SJSA1 (cell line): ENCODE measurements around the gene MTUS2. TPM values are rescaled to one million over a fixed set of nuclear protein-coding genes. Genes with fewer than 3 reads are reported as not detected.
"Not testable (repeated sequence)": the region's sequence is repeated elsewhere in the genome, so short reads cannot be mapped to it uniquely, and the experiment has no call there.

Experiments used
- DNase-seq, 2 experiments: peaks; one replicate each; pipeline ENCODE4 v3.0.0-alpha.2; 2015 to 2020; ENCODE audit warnings: low spot score in 2 of 2, low read depth in 1 of 2
- H3K27ac ChIP-seq: fragments of 250-450 bp; sonication (Bioruptor Pico); 2 replicates; pipeline ENCODE4 v1.5.1; 2020; ENCODE audit warnings: mild to moderate bottlenecking, moderate library complexity
- H3K27me3 ChIP-seq: fragments of 250-450 bp; sonication (Bioruptor Pico); replicated peaks from 2 replicates; pipeline ENCODE4 v1.5.1; 2020; ENCODE audit warnings: mild to moderate bottlenecking, moderate library complexity
- H3K36me3 ChIP-seq: fragments of 250-450 bp; sonication (Bioruptor Pico); 2 replicates; pipeline ENCODE4 v1.5.1; 2020; ENCODE audit warnings: mild to moderate bottlenecking
- H3K4me1 ChIP-seq: fragments of 250-450 bp; sonication (Bioruptor Pico); replicated peaks from 2 replicates; pipeline ENCODE4 v1.6.1; 2021; ENCODE audit warnings: mild to moderate bottlenecking
- H3K4me3 ChIP-seq: fragments of 250-450 bp; sonication (Bioruptor Pico); 2 replicates; pipeline ENCODE4 v1.5.1; 2020; ENCODE audit warnings: mild to moderate bottlenecking
- H3K9me3 ChIP-seq: fragments of 250-450 bp; sonication (Bioruptor Pico); replicated peaks from 2 replicates; pipeline ENCODE4 v1.5.1; 2020; ENCODE audit warnings: mild to moderate bottlenecking
- total RNA-seq: library from RNA; depleted of rRNA; stranded (reverse); fragments of >200 nt; shearing (Covaris generic); gene quantifications from 2 replicates; pipeline ENCODE4 v1.2.3, GENCODE V29; 2014

The MTUS2 gene
- total RNA-seq, 1 experiment from 2014 or later, result not detected

GRCh38 chr13:29165840-29166239, 345.7 kb downstream of the MTUS2 start:
- no peaks in the 10 kb centered on the region for H3K9me3 ChIP-seq
- no peak for DNase-seq
- H3K27ac ChIP-seq, result no peak overlapping the region
- no peak overlapping the region for H3K4me3 ChIP-seq
- H3K27me3 ChIP-seq, result no peaks in the 10 kb centered on the region; the same call in none of the 2 replicates
- no peaks in the 10 kb centered on the region for H3K4me1 ChIP-seq
- no peaks in the 10 kb centered on the region for H3K36me3 ChIP-seq

DNA sequence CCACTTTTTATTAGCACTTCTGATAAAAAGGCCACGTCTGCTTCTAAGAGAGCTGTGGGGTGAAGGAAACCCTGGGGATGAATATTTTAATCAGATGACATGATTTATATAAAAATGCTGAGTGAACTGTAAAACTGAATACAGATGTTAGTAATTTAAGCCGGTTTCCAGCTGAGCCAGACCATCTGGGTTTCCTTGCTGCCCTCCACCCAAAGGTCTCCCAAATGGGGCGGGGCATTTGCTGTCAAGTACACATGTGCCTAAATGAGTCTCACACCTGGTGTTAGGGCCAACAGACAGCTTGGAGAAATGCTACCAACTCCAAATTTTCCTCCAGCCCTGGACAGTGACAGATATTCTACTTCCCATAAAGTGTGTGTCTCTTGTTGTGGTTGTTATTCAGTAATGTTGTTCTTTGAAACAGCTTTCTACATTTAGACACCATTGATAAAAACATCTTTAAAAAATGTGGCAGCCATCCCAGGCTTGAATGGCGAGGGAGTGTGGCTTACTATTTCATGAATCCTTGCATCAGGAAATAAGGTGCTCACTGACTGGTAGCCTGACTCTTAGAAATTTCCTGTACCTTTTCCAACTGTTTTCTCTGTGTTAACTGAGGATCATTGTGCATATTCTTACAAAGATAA, 350.4 kb downstream of the MTUS2 start:
- no peak overlapping the region for H3K4me3 ChIP-seq
- H3K4me1 ChIP-seq, result no peaks in the 10 kb centered on the region
- H3K36me3 ChIP-seq, result no peaks in the 10 kb centered on the region
- no peak for DNase-seq
- H3K27me3 ChIP-seq, result no peaks in the 10 kb centered on the region; the same call in none of the 2 replicates
- H3K27ac ChIP-seq, result no peak overlapping the region
- no peaks in the 10 kb centered on the region for H3K9me3 ChIP-seq

GRCh38 chr13:29171244-29171643, 351.1 kb downstream of the MTUS2 start:
- Histone ChIP-seq H3K27ac (no peak overlapping the region), H3K36me3 (no peaks in the 10 kb centered on the region), H3K27me3 (no peaks in the 10 kb centered on the region; the same call in none of the 2 replicates), H3K4me1 (no peaks in the 10 kb centered on the region), H3K9me3 (no peaks in the 10 kb centered on the region), H3K4me3 (no peak overlapping the region)
- DNase-seq, result no peak

GRCh38 chr13:29174093-29174492, 354.0 kb downstream of the MTUS2 start:
- Histone ChIP-seq H3K36me3 (no peaks in the 10 kb centered on the region), H3K4me3 (no peak overlapping the region), H3K4me1 (no peaks in the 10 kb centered on the region), H3K27me3 (no peaks in the 10 kb centered on the region), H3K27ac (no peak overlapping the region), H3K9me3 (no peaks in the 10 kb centered on the region)
- no peak for DNase-seq

DNA sequence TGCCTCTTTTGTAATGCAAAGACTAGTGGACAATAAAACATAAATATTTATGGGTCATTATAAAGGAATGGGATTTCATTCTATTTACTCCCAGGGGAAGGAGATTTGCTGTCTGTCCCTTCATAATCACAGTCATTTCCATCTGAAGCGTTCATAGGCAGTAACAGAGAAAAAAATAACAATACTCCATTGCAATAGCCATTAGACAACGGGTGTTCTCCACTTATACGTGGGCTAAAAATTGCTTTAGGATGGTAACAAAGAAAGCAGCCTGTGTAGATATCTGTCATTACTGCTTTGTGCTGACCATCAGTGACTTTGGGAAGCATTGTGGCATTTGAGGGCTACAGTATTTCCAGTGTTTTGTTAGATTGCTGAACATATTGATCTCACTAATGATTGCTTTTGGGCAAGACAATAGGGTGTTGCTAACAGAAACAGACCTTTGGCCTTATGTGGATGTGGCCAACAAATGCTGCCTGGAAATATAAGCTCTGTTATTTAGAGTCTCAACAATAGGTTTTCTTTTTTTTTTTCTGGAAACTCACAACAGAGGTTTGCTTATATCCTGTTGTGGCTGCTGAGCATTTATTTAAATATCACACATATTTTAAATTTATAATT, 355.2 kb downstream of the MTUS2 start:
- no peak overlapping the region for H3K27ac ChIP-seq

GRCh38 chr13:29180055-29180454, 359.9 kb downstream of the MTUS2 start:
- no peak overlapping the region for H3K27ac ChIP-seq
- H3K9me3 ChIP-seq, result no peaks in the 10 kb centered on the region
- H3K27me3 ChIP-seq, result no peaks in the 10 kb centered on the region
- DNase-seq, result no peak
- no peaks in the 10 kb centered on the region for H3K4me1 ChIP-seq
- no peaks in the 10 kb centered on the region for H3K36me3 ChIP-seq
- H3K4me3 ChIP-seq, result no peak overlapping the region

More for the DNA sequence above, 355.2 kb downstream of the MTUS2 start:
- no peaks in the 10 kb centered on the region for H3K4me1 ChIP-seq
- H3K9me3 ChIP-seq, result no peaks in the 10 kb centered on the region
- no peaks in the 10 kb centered on the region for H3K36me3 ChIP-seq
- no peak overlapping the region for H3K4me3 ChIP-seq
- DNase-seq, result no peak
- no peaks in the 10 kb centered on the region for H3K27me3 ChIP-seq

- Histone ChIP-seq H3K4me1 (no peaks in the 10 kb centered on the region), H3K27me3 (no peaks in the 10 kb centered on the region)
These were observed 362.1 kb downstream of the MTUS2 start for GRCh38 chr13:29182216-29182615.

GRCh38 chr13:29185926-29186325, 365.8 kb downstream of the MTUS2 start:
- Histone ChIP-seq H3K9me3 (no peaks in the 10 kb centered on the region), H3K27ac (no peak overlapping the region), H3K4me3 (no peak overlapping the region), H3K4me1 (no peaks in the 10 kb centered on the region), H3K36me3 (no peaks in the 10 kb centered on the region), H3K27me3 (no peaks in the 10 kb centered on the region)
- DNase-seq, result no peak

More at GRCh38 chr13:29182216-29182615, 362.1 kb downstream of the MTUS2 start:
- DNase-seq, result no peak
- H3K4me3 ChIP-seq, result no peak overlapping the region
- H3K9me3 ChIP-seq, result no peaks in the 10 kb centered on the region
- H3K27ac ChIP-seq, result no peak overlapping the region
- no peaks in the 10 kb centered on the region for H3K36me3 ChIP-seq

- Histone ChIP-seq H3K36me3 (no peaks in the 10 kb centered on the region), H3K27me3 (no peaks in the 10 kb centered on the region), H3K27ac (no peak overlapping the region), H3K4me1 (no peaks in the 10 kb centered on the region), H3K9me3 (no peaks in the 10 kb centered on the region), H3K4me3 (no peak overlapping the region)
- no peak for DNase-seq
These were observed 367.4 kb downstream of the MTUS2 start for GRCh38 chr13:29187584-29187983.

- no peak overlapping the region for H3K4me3 ChIP-seq
- H3K4me1 ChIP-seq, result no peaks in the 10 kb centered on the region
- H3K9me3 ChIP-seq, result no peaks in the 10 kb centered on the region
- H3K27ac ChIP-seq, result no peak overlapping the region
- no peak for DNase-seq
- no peaks in the 10 kb centered on the region for H3K36me3 ChIP-seq
- H3K27me3 ChIP-seq, result no peaks in the 10 kb centered on the region
These were observed 370.2 kb downstream of the MTUS2 start for GRCh38 chr13:29190298-29190697.

GRCh38 chr13:29193083-29193482, 372.9 kb downstream of the MTUS2 start:
- Histone ChIP-seq H3K27ac (no peak overlapping the region), H3K4me1 (no peaks in the 10 kb centered on the region), H3K9me3 (no peaks in the 10 kb centered on the region), H3K27me3 (no peaks in the 10 kb centered on the region), H3K36me3 (no peaks in the 10 kb centered on the region), H3K4me3 (no peak overlapping the region)
- DNase-seq, result no peak

GRCh38 chr13:29195456-29195855, 375.3 kb downstream of the MTUS2 start:
- no peaks in the 10 kb centered on the region for H3K9me3 ChIP-seq
- no peak overlapping the region for H3K27ac ChIP-seq
- DNase-seq, result no peak
- H3K36me3 ChIP-seq, result no peaks in the 10 kb centered on the region
- H3K4me1 ChIP-seq, result no peaks in the 10 kb centered on the region
- H3K4me3 ChIP-seq, result no peak overlapping the region
- no peaks in the 10 kb centered on the region for H3K27me3 ChIP-seq

GRCh38 chr13:29196409-29197074, 376.4 kb downstream of the MTUS2 start:
- no peak overlapping the region for H3K27ac ChIP-seq
- no peaks in the 10 kb centered on the region for H3K27me3 ChIP-seq
- no peak for DNase-seq
- H3K36me3 ChIP-seq, result no peaks in the 10 kb centered on the region
- no peaks in the 10 kb centered on the region for H3K9me3 ChIP-seq
- no peak overlapping the region for H3K4me3 ChIP-seq
- no peaks in the 10 kb centered on the region for H3K4me1 ChIP-seq

DNA sequence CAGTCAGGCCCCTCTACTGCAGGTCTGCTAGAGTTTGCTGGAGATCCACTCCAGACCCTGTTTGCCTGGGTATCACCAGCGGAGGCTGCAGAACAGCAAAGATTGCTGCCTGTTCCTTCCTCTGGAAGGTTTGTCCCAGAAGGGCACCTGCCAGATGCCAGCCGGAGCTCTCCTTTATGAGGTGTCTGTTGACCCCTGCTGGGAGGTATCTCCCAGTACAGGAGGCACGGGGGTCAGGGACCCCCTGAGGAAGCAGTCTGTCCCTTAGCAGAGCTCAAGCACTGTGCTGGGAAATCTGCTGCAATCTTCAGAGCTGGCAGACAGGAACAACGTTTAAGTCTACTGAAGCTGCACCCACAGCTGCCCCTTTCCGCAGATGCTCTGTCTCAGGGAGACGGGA, 382.6 kb downstream of the MTUS2 start:
- not testable (repeated sequence) for H3K27me3 ChIP-seq, H3K4me1 ChIP-seq, H3K27ac ChIP-seq, H3K9me3 ChIP-seq, DNase-seq, H3K36me3 ChIP-seq, H3K4me3 ChIP-seq
